H9 (cell line): Measurements from ENCODE around the gene WDFY3. TPM values are rescaled to one million over a fixed set of nuclear protein-coding genes. Genes with fewer than 3 reads are reported as not detected.

Experiments
- DNase-seq: peaks from one replicate; pipeline ENCODE4 v3.0.0-alpha.2; 2017
- H2AFZ ChIP-seq: one replicate; pipeline ENCODE4 v1.6.1; 2013; ENCODE audit warnings: mild to moderate bottlenecking, low read length, control low read depth, moderate library complexity
- H2AK5ac ChIP-seq: 2 replicates; pipeline ENCODE4 v1.6.1; 2013; ENCODE audit warnings: low read length, control low read depth, mixed read lengths; ENCODE audit not compliant: insufficient read length
- H2BK120ac ChIP-seq: one replicate; pipeline ENCODE4 v1.6.1; 2013; ENCODE audit warnings: low read depth, mild to moderate bottlenecking, low read length, control low read depth, inconsistent platforms; ENCODE audit not compliant: poor library complexity, severe bottlenecking
- H2BK12ac ChIP-seq: 2 replicates; pipeline ENCODE4 v1.6.1; 2013; ENCODE audit warnings: low read length, control low read depth, mixed read lengths, low read depth; ENCODE audit not compliant: insufficient read length
- H2BK15ac ChIP-seq: 2 replicates; pipeline ENCODE4 v1.6.1; 2013; ENCODE audit warnings: low read depth, low read length, control low read depth
- H2BK20ac ChIP-seq: one replicate; pipeline ENCODE4 v1.6.1; 2013; ENCODE audit warnings: low read depth, mild to moderate bottlenecking, low read length, control low read depth, inconsistent platforms; ENCODE audit not compliant: poor library complexity, severe bottlenecking
- H2BK5ac ChIP-seq: 2 replicates; pipeline ENCODE4 v1.6.1; 2013; ENCODE audit warnings: low read length, control low read depth, mixed read lengths; ENCODE audit not compliant: insufficient read length
- H3K14ac ChIP-seq: 2 replicates; pipeline ENCODE4 v1.6.1; 2013; ENCODE audit warnings: low read length, control low read depth; ENCODE audit not compliant: insufficient read depth
- H3K18ac ChIP-seq: 2 replicates; pipeline ENCODE4 v1.6.1; 2013; ENCODE audit warnings: low read depth, mild to moderate bottlenecking, mixed read lengths, low read length, control low read depth; ENCODE audit not compliant: insufficient read length
- H3K23ac ChIP-seq: 2 replicates; pipeline ENCODE4 v1.6.1; 2013; ENCODE audit warnings: low read length, control low read depth, mixed read lengths, low read depth; ENCODE audit not compliant: insufficient read length
- H3K23me2 ChIP-seq: 2 replicates; pipeline ENCODE4 v1.6.1; 2013; ENCODE audit warnings: low read depth, mild to moderate bottlenecking, mixed read lengths, low read length, control low read depth; ENCODE audit not compliant: insufficient read length, poor library complexity, severe bottlenecking
- H3K27ac ChIP-seq: 2 replicates; pipeline ENCODE4 v1.5.1; 2013; ENCODE audit warnings: low read length, control low read depth, mixed read lengths, low read depth; ENCODE audit not compliant: insufficient read length
- H3K27me3 ChIP-seq: 2 replicates; pipeline ENCODE4 v1.6.1; 2013; ENCODE audit warnings: low read length, control low read depth, inconsistent platforms; ENCODE audit not compliant: insufficient read depth
- H3K4ac ChIP-seq: 2 replicates; pipeline ENCODE4 v1.6.1; 2013; ENCODE audit warnings: low read depth, mild to moderate bottlenecking, control low read depth, inconsistent platforms, low read length, moderate library complexity
- H3K4me1 ChIP-seq: 2 replicates; pipeline ENCODE4 v1.6.1; 2013; ENCODE audit warnings: low read length, control low read depth, inconsistent platforms; ENCODE audit not compliant: insufficient read depth
- H3K4me2 ChIP-seq: 2 replicates; pipeline ENCODE4 v1.6.1; 2013; ENCODE audit warnings: low read length, control low read depth, mixed read lengths; ENCODE audit not compliant: insufficient read length, insufficient read depth
- H3K56ac ChIP-seq: 2 replicates; pipeline ENCODE4 v1.6.1; 2013; ENCODE audit warnings: low read depth, mild to moderate bottlenecking, mixed read lengths, low read length, control low read depth; ENCODE audit not compliant: insufficient read length
- H3K79me1 ChIP-seq: 2 replicates; pipeline ENCODE4 v1.6.1; 2013; ENCODE audit warnings: low read depth, mild to moderate bottlenecking, moderate library complexity, low read length, control low read depth, inconsistent platforms; ENCODE audit not compliant: insufficient read depth, poor library complexity, severe bottlenecking
- H3K79me2 ChIP-seq: 2 replicates; pipeline ENCODE4 v1.6.1; 2013; ENCODE audit warnings: low read length, control low read depth, inconsistent platforms; ENCODE audit not compliant: insufficient read depth
- H3K9ac ChIP-seq: 2 replicates; pipeline ENCODE4 v1.6.1; 2013; ENCODE audit warnings: low read length, control low read depth, mixed read lengths; ENCODE audit not compliant: insufficient read length; ENCODE audit errors: extremely low read depth
- H3K9me3 ChIP-seq: one replicate; pipeline ENCODE4 v1.6.1; 2013; ENCODE audit warnings: low read depth, low read length, inconsistent platforms; ENCODE audit not compliant: control insufficient read depth
- H3T11ph ChIP-seq: one replicate; pipeline ENCODE4 v1.6.1; 2013; ENCODE audit warnings: mild to moderate bottlenecking, low read length, control low read depth, inconsistent platforms
- H4K20me1 ChIP-seq: one replicate; pipeline ENCODE4 v1.6.1; 2013; ENCODE audit not compliant: control insufficient read depth, insufficient read length, insufficient read depth
- H4K5ac ChIP-seq: 2 replicates; pipeline ENCODE4 v1.6.1; 2013; ENCODE audit warnings: low read depth, mild to moderate bottlenecking, mixed read lengths, low read length, control low read depth; ENCODE audit not compliant: insufficient read length
- H4K8ac ChIP-seq: replicated peaks from 2 replicates; pipeline ENCODE4 v1.6.1; 2013; ENCODE audit warnings: low read length, control low read depth, mixed read lengths, low read depth; ENCODE audit not compliant: insufficient read length
- H4K91ac ChIP-seq: 2 replicates; pipeline ENCODE4 v1.6.1; 2013; ENCODE audit warnings: low read depth, mild to moderate bottlenecking, moderate library complexity, mixed read lengths, low read length, control low read depth; ENCODE audit not compliant: insufficient read length
- H3K27ac Mint-ChIP-seq, 3 experiments: 2 replicates in 2 of 3; 3 replicates in 1 of 3; pipeline ENCODE4 v1.8.0; 2020 to 2021; ENCODE audit warnings: mixed read lengths in 3 of 3, mild to moderate bottlenecking in 1 of 3, moderate library complexity in 1 of 3
- H3K27me3 Mint-ChIP-seq: 2 replicates; pipeline ENCODE4 v1.8.0; 2021; ENCODE audit warnings: low read depth, mild to moderate bottlenecking, moderate library complexity, mixed read lengths
- H3K36me3 Mint-ChIP-seq, 3 experiments: 2 replicates in 2 of 3; 3 replicates in 1 of 3; pipeline ENCODE4 v1.8.0; 2020 to 2021; ENCODE audit warnings: low read depth in 3 of 3, mixed read lengths in 3 of 3; ENCODE audit not compliant: insufficient read depth in 1 of 3
- H3K4me1 Mint-ChIP-seq, 2 experiments: 2 replicates each; pipeline ENCODE4 v1.8.0; 2020; ENCODE audit warnings: mixed read lengths in 2 of 2
- H3K4me3 Mint-ChIP-seq, 2 experiments: 2 replicates in 1 of 2; 3 replicates in 1 of 2; pipeline ENCODE4 v1.8.0; 2020 to 2021; ENCODE audit warnings: mild to moderate bottlenecking in 2 of 2, mixed read lengths in 2 of 2, moderate library complexity in 1 of 2
- H3K9me3 Mint-ChIP-seq, 2 experiments: 2 replicates in 1 of 2; 3 replicates in 1 of 2; pipeline ENCODE4 v1.8.0; 2020; ENCODE audit warnings: mild to moderate bottlenecking in 2 of 2, mixed read lengths in 2 of 2, moderate library complexity in 1 of 2
- WGBS: extraction: QIAGEN DNeasy Blood & Tissue Kit; methylation state at CpG from one replicate; pipeline ENCODE4 v1.1.7; 2013; ENCODE audit warnings: missing lambda C conversion rate, low lambda C conversion rate, mixed read lengths; ENCODE audit not compliant: insufficient read length; ENCODE audit errors: extremely low coverage; 5-methylcytosine and 5-hydroxymethylcytosine counted together
- total RNA-seq: library from RNA; stranded (reverse); gene quantifications from 2 replicates; pipeline ENCODE4 v1.2.1, GENCODE V29; 2021
- TF ChIP-seq, protein P1 (sequence below): fragments of 200-600 bp; sonication (generic); conservative IDR thresholded peaks from 3 replicates; pipeline ENCODE4 v1.8.0; 2021; ENCODE audit warnings: antibody characterized with exemption, mild to moderate bottlenecking

The WDFY3 gene
- total RNA-seq, 1 experiment from 2014 or later: 54.6 TPM

DNA sequence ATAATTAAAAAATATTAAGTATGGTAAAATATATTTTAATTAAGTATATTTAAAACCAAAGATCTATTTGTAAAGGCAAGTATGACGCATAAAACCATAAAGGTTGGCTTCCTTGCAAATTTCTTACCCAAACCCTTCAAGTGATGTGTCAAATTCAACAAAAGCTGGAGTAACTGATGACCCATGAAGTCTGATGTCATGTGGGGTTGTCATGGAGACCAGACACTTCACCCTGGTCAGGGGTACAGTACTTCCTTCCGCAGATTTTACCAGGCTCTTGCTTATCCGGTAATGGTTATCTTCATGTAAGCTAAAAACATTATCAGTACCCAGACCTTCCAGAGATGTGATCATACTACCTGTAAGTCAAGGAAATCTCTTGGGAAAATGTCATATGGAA lies 170.1 kb downstream of the WDFY3 start:
- Histone ChIP-seq H3K18ac (no peak overlapping the region), H2AK5ac (no peak overlapping the region), H4K20me1 (no peaks in the 10 kb centered on the region), H3K4me2 (no peak overlapping the region), H2BK20ac (no peak overlapping the region), H4K8ac (no peak overlapping the region), H3K23me2 (no peaks in the 10 kb centered on the region), H4K5ac (no peak overlapping the region), H4K91ac (no peak overlapping the region), H2AFZ (no peak overlapping the region), H2BK5ac (no peak overlapping the region), H3K4me1 (no peaks in the 10 kb centered on the region), H2BK120ac (no peak overlapping the region), H3K9me3 (no peaks in the 10 kb centered on the region), H2BK15ac (no peak overlapping the region), H3K27me3 (no peaks in the 10 kb centered on the region), H3K9ac (no peak overlapping the region), H2BK12ac (no peak overlapping the region), H3K56ac (no peak overlapping the region), H3K79me2 (no peaks in the 10 kb centered on the region), H3K27ac (no peak overlapping the region), H3K23ac (no peak overlapping the region), H3K4ac (no peak overlapping the region), H3K14ac (no peak overlapping the region), H3T11ph (no peak overlapping the region), H3K79me1 (no peaks in the 10 kb centered on the region)
- WGBS: no CpG with 5 or more reads among the region's 3 CpGs
- no peaks in the 10 kb centered on the region for H3K4me1 Mint-ChIP-seq
- no peak overlapping the region for H3K27ac Mint-ChIP-seq
- peaks cover 4 to 33% (median 18%) of the 10 kb centered on the region in 3 experiments; a peak in 6 of 7 replicates for H3K36me3 Mint-ChIP-seq
- H3K27me3 Mint-ChIP-seq: no peaks in the 10 kb centered on the region
- H3K4me3 Mint-ChIP-seq: no peak overlapping the region
- no peaks in the 10 kb centered on the region for H3K9me3 Mint-ChIP-seq
- TF ChIP-seq, protein P1, sequence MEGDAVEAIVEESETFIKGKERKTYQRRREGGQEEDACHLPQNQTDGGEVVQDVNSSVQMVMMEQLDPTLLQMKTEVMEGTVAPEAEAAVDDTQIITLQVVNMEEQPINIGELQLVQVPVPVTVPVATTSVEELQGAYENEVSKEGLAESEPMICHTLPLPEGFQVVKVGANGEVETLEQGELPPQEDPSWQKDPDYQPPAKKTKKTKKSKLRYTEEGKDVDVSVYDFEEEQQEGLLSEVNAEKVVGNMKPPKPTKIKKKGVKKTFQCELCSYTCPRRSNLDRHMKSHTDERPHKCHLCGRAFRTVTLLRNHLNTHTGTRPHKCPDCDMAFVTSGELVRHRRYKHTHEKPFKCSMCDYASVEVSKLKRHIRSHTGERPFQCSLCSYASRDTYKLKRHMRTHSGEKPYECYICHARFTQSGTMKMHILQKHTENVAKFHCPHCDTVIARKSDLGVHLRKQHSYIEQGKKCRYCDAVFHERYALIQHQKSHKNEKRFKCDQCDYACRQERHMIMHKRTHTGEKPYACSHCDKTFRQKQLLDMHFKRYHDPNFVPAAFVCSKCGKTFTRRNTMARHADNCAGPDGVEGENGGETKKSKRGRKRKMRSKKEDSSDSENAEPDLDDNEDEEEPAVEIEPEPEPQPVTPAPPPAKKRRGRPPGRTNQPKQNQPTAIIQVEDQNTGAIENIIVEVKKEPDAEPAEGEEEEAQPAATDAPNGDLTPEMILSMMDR: no peak
- no peak for DNase-seq
